Suprapubic skin (tissue), 4 donors: ENCODE data around the gene RBPMS2. TPM values are rescaled to one million over a fixed set of nuclear protein-coding genes. Genes with fewer than 3 reads are reported as not detected.

Source experiments
- DNase-seq, 2 donors: peaks; one replicate each; pipeline ENCODE4 v3.0.0-alpha.2; 2019; ENCODE audit warnings: low spot score in 2 of 2
- H3K27ac ChIP-seq: fragments of 200-600 bp; sonication (generic); one replicate; pipeline ENCODE4 v1.5.1; 2019
- H3K27me3 ChIP-seq: fragments of 200-600 bp; sonication (generic); one replicate; pipeline ENCODE4 v1.5.1; 2019
- H3K36me3 ChIP-seq: fragments of 200-600 bp; sonication (generic); one replicate; pipeline ENCODE4 v1.5.1; 2019
- H3K4me1 ChIP-seq: fragments of 200-600 bp; sonication (generic); one replicate; pipeline ENCODE4 v1.5.1; 2019
- H3K4me3 ChIP-seq: fragments of 200-600 bp; sonication (generic); one replicate; pipeline ENCODE4 v1.5.1; 2019; ENCODE audit warnings: mild to moderate bottlenecking
- H3K9me3 ChIP-seq: fragments of 200-600 bp; sonication (generic); one replicate; pipeline ENCODE4 v1.5.1; 2019
- EP300 ChIP-seq: sonication (generic); formaldehyde crosslinking; IDR thresholded peaks from one replicate; pipeline ENCODE4 v1.6.1; 2017; ENCODE audit warnings: antibody characterized with exemption
- POLR2A ChIP-seq, 2 donors: fragments of 450-650 bp; IDR thresholded peaks; one replicate each; pipeline ENCODE4 v1.6.1; 2017; ENCODE audit warnings: antibody characterized with exemption in 2 of 2, mild to moderate bottlenecking in 2 of 2, moderate library complexity in 2 of 2
- POLR2AphosphoS5 ChIP-seq, 3 donors: sonication (generic); formaldehyde crosslinking; IDR thresholded peaks; one replicate each; pipeline ENCODE4 v1.6.1; 2017; ENCODE audit warnings: antibody characterized with exemption in 3 of 3
- WGBS: methylation state at CpG from one replicate; pipeline ENCODE4 v1.1.5; 2018; 5-methylcytosine and 5-hydroxymethylcytosine counted together
- total RNA-seq, 4 donors: library from RNA; depleted of rRNA; stranded (reverse); fragments of >200 nt; gene quantifications; one replicate each; pipeline ENCODE4 v1.1.0, GENCODE V29; 2016
- TF ChIP-seq, protein P1 (sequence below), 2 donors: fragments of 200-600 bp in 1 of 2; fragments of 450-650 bp in 1 of 2; sonication (generic) in 1 of 2; IDR thresholded peaks; one replicate each; pipeline ENCODE4 v1.5.1; 2016 to 2019; ENCODE audit warnings: antibody characterized with exemption in 2 of 2, mild to moderate bottlenecking in 1 of 2, moderate library complexity in 1 of 2

Gene RBPMS2
- total RNA-seq, 4 donors from 2014 or later = 0.68 to 1.1 (median 0.79) TPM

DNA sequence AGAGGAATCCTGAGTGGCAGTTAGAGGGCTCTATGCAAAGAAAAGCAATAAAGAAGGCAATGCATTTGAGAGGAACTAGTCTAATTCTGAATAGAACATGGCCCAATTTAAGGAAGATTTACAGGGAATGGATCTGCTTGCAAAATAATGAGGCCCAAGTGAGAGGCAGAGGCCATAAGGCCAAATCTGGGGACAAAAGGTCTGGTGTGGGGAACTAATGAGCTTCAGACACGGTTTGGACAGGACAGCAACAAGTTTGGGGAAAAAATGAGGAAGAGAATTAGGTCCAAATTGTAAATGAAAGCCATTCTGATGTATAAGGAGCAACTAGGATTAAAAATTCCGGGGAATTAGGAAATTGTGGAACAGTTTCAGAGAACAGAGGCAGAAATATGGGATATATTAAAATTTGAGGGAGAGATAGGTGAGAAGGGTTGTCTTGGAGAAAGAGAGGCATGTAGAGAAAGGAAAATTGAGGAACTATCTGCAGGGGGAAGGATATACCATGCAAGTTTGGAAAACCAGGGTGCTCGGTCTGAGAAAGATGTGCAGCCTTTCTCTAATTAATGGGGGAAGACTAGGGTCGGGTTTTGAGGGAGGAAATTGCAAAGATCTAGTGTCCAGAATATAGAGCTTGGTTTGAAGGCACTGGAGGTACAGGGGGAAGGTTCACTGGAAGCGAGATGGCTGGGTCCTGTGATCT lies 73.8 kb downstream of the RBPMS2 start:
- H3K4me1 ChIP-seq = peaks cover 66% of the 10 kb centered on the region
- no peaks in the 10 kb centered on the region for H3K36me3 ChIP-seq
- H3K27me3 ChIP-seq = no peaks in the 10 kb centered on the region
- H3K27ac ChIP-seq = peak overlapping the region; percentile 81
- no peak for TF ChIP-seq POLR2AphosphoS5 (IDR thresholded peaks at IDR 0.05)
- TF ChIP-seq, protein P1, sequence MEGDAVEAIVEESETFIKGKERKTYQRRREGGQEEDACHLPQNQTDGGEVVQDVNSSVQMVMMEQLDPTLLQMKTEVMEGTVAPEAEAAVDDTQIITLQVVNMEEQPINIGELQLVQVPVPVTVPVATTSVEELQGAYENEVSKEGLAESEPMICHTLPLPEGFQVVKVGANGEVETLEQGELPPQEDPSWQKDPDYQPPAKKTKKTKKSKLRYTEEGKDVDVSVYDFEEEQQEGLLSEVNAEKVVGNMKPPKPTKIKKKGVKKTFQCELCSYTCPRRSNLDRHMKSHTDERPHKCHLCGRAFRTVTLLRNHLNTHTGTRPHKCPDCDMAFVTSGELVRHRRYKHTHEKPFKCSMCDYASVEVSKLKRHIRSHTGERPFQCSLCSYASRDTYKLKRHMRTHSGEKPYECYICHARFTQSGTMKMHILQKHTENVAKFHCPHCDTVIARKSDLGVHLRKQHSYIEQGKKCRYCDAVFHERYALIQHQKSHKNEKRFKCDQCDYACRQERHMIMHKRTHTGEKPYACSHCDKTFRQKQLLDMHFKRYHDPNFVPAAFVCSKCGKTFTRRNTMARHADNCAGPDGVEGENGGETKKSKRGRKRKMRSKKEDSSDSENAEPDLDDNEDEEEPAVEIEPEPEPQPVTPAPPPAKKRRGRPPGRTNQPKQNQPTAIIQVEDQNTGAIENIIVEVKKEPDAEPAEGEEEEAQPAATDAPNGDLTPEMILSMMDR (IDR thresholded peaks at IDR 0.05) = no peak
- TF ChIP-seq EP300 = no peak
- TF ChIP-seq POLR2A (IDR thresholded peaks at IDR 0.05) = no peak
- H3K4me3 ChIP-seq = peak overlapping the region; percentile 93
- WGBS = 19% methylated on average over 5 of the region's 5 CpGs
- H3K9me3 ChIP-seq = no peaks in the 10 kb centered on the region
- no peak for DNase-seq

DNA sequence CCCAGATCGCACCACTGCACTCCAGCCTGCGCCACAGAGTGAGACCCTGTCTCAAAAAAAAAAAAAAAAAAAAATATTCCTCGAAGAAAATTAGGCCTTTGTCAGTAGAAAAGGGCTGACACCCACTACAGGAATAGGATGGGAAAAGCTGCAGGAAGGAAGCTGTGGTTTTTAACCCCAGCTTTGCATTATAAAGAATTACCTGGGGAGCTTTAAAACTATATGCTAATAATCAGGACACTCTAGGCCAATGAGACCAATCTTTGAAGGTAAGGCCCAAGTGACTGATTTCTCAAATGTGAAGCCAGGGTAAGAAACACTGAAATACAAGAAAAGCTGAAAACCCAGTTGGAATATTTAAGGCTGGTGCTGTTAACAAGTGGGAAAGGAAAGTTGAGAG lies 74.3 kb downstream of the RBPMS2 start:
- peak overlapping the region; percentile 81 for H3K27ac ChIP-seq
- 37% methylated on average over 3 of the region's 3 CpGs for WGBS
- no peak for TF ChIP-seq POLR2AphosphoS5 (IDR thresholded peaks at IDR 0.05)
- no peak for TF ChIP-seq POLR2A (IDR thresholded peaks at IDR 0.05)
- no peak for TF ChIP-seq EP300
- TF ChIP-seq, protein P1 (IDR thresholded peaks at IDR 0.05) = no peak
- peak overlapping the region; percentile 93 for H3K4me3 ChIP-seq
- no peaks in the 10 kb centered on the region for H3K36me3 ChIP-seq
- H3K27me3 ChIP-seq = no peaks in the 10 kb centered on the region
- peaks cover 72% of the 10 kb centered on the region for H3K4me1 ChIP-seq
- DNase-seq = no peak
- no peaks in the 10 kb centered on the region for H3K9me3 ChIP-seq

DNA sequence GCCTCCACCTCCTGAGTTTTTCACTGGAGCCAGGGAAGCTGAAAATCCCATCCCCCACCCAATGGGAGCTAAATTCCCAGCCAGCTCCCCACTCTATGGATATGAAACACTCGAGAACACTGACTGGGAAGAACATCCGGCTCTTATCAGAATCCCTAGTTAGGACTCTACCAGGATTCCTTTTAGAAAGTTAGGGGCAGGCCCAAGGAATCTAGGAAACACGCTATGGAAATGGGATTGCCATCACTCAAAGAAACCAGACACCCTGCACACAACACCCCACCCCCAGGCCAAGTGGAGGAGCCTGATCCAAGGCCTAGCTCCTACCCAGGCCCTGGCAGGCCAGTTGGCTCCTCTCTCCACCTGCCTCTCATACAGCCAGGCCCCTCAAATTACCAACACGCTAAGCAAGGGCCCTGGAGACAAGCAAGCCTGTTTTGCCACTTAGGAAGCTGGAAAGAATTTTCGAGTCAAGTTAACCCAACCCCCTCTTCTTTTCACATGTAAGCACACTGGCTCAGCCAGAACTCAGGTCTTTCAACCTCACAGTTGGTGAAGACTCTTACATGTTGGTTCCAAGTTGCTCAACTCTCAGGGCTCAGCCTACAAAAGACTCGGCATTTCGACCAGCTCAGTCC lies 75.5 kb downstream of the RBPMS2 start:
- H3K4me1 ChIP-seq = peaks cover 84% of the 10 kb centered on the region
- peak overlapping the region; percentile 81 for H3K27ac ChIP-seq
- peak in 1 of 2 donors; percentile 76 for DNase-seq
- no peaks in the 10 kb centered on the region for H3K27me3 ChIP-seq
- no peaks in the 10 kb centered on the region for H3K9me3 ChIP-seq
- 15% methylated on average over 7 of the region's 7 CpGs for WGBS
- H3K36me3 ChIP-seq = no peaks in the 10 kb centered on the region
- H3K4me3 ChIP-seq = peak overlapping the region; percentile 93
- TF ChIP-seq EP300 (no peak), POLR2AphosphoS5 (IDR thresholded peaks at IDR 0.05) (peak in 1 of 3 donors; percentile 12)

DNA sequence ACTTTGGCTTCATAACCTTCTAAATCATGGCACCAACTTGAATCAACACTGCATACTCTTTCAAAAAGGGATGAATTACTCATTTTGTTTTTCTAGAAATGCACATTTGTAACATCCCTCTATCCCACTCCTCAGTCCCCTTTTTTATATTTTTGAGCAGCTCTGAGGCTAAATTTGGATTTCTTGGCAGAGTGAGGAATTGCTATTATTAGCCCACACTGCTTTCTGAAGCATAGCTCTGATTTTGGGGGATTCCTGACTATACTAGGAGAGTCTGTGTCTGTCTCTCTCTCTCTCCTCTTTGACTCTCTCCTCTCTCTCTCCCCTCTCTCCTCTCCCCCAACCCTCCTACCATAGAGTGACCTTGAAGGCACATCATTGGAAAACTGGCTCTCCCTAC lies 76.6 kb downstream of the RBPMS2 start:
- peaks cover 3% of the 10 kb centered on the region for H3K36me3 ChIP-seq
- H3K4me3 ChIP-seq = no peak overlapping the region
- DNase-seq = no peak
- TF ChIP-seq POLR2AphosphoS5 (IDR thresholded peaks at IDR 0.05) (no peak), POLR2A (IDR thresholded peaks at IDR 0.05) (no peak), EP300 (no peak)
- TF ChIP-seq, protein P1 (IDR thresholded peaks at IDR 0.05) = no peak
- H3K27me3 ChIP-seq = no peaks in the 10 kb centered on the region
- peaks cover 94% of the 10 kb centered on the region for H3K4me1 ChIP-seq
- H3K27ac ChIP-seq = peak overlapping the region; percentile 81
- H3K9me3 ChIP-seq = no peaks in the 10 kb centered on the region

DNA sequence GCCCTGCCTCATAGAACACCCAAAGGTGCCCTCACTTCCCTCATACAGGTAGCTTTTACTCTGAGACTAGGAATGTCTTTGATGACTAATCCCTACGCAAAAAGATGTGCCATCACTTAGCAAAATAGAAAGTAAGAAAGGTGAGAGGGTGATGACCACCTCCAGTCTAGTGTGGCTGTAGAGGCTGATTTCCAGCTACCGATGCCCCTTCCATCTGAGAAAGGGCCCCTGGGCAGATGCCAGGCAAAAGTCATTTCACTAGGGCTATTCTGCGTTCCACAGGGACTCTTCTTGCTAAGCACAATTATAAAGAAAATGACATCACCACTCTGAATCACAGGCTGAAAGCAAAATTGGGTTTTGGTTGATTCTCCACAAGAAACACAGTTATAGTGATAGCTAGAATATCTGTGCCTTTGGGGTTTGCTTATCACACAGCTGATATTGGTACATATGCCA lies 77.4 kb downstream of the RBPMS2 start:
- no peak for DNase-seq
- H3K27me3 ChIP-seq = no peaks in the 10 kb centered on the region
- WGBS = 45% methylated on average over 3 of the region's 3 CpGs
- peaks cover 97% of the 10 kb centered on the region for H3K4me1 ChIP-seq
- H3K36me3 ChIP-seq = peaks cover 3% of the 10 kb centered on the region
- H3K9me3 ChIP-seq = no peaks in the 10 kb centered on the region
- TF ChIP-seq POLR2A (IDR thresholded peaks at IDR 0.05) (no peak), EP300 (no peak), POLR2AphosphoS5 (IDR thresholded peaks at IDR 0.05) (no peak)
- TF ChIP-seq, protein P1 (IDR thresholded peaks at IDR 0.05) = no peak
- H3K27ac ChIP-seq = peak overlapping the region; percentile 81
- no peak overlapping the region for H3K4me3 ChIP-seq
